HG02623 (cell line): ENCODE data around the gene SLC44A1.

Source experiments
- ATAC-seq: cut with Tn5 transposase; IDR thresholded peaks from one replicate; pipeline ENCODE4 v1.9.1; 2021; ENCODE audit warnings: moderate library complexity; ENCODE audit not compliant: unreplicated experiment

SLC44A1 gene

GRCh38 chr9:105419816-105420597 lies 175.6 kb downstream of the SLC44A1 start:
- ATAC-seq: no peak

- ATAC-seq: no peak
These were observed 176.7 kb downstream of the SLC44A1 start for GRCh38 chr9:105421154-105421553.

GRCh38 chr9:105421864-105422263 lies 177.4 kb downstream of the SLC44A1 start:
- no peak for ATAC-seq

GRCh38 chr9:105425816-105426433 lies 181.5 kb downstream of the SLC44A1 start:
- peak; percentile 45 for ATAC-seq

GRCh38 chr9:105426657-105427056 lies 182.2 kb downstream of the SLC44A1 start:
- no peak for ATAC-seq

- no peak for ATAC-seq
These were observed 187.2 kb downstream of the SLC44A1 start for GRCh38 chr9:105431424-105432246.

GRCh38 chr9:105432247-105432842 lies 187.9 kb downstream of the SLC44A1 start:
- no peak for ATAC-seq

GRCh38 chr9:105435453-105435852 lies 191.0 kb downstream of the SLC44A1 start:
- ATAC-seq: no peak

GRCh38 chr9:105436783-105437182 lies 192.3 kb downstream of the SLC44A1 start:
- no peak for ATAC-seq

GRCh38 chr9:105437704-105438103 lies 193.3 kb downstream of the SLC44A1 start:
- no peak for ATAC-seq

GRCh38 chr9:105438141-105438806 lies 193.8 kb downstream of the SLC44A1 start:
- ATAC-seq: no peak

- no peak for ATAC-seq
These were observed 195.0 kb downstream of the SLC44A1 start for GRCh38 chr9:105439428-105439827.

GRCh38 chr9:105441616-105442160 lies 197.2 kb downstream of the SLC44A1 start:
- no peak for ATAC-seq

- no peak for ATAC-seq
These were observed 198.7 kb downstream of the SLC44A1 start for GRCh38 chr9:105443121-105443520.

- ATAC-seq: no peak
These were observed 199.7 kb downstream of the SLC44A1 start for GRCh38 chr9:105444130-105444529.

GRCh38 chr9:105445203-105445881 lies 200.9 kb downstream of the SLC44A1 start:
- no peak for ATAC-seq

GRCh38 chr9:105447386-105447813 lies 202.9 kb downstream of the SLC44A1 start:
- no peak for ATAC-seq

- peak; percentile 92 for ATAC-seq
These were observed 203.7 kb downstream of the SLC44A1 start, which contains the start of gene FSD1L for GRCh38 chr9:105447814-105448812. Gene FSD1L (plus strand): TSS chr9:105448034. CDS start chr9:105448221, 187 bp downstream.
